Measurements from ENCODE around the gene CCDC177.

Gene CCDC177

GRCh38 chr14:69527635-69528034 lies 47.0 kb downstream of the CCDC177 start:
- no peak for DNase-seq

- DNase-seq: no peak
Observed at GRCh38 chr14:69525896-69526295, 48.8 kb downstream of the CCDC177 start.

GRCh38 chr14:69522026-69522425 lies 52.6 kb downstream of the CCDC177 start:
- no peak for DNase-seq
